Thoracic aorta (tissue), 2 donors: ENCODE data around the gene SMIM44. TPM values are rescaled to one million over a fixed set of nuclear protein-coding genes. Genes with fewer than 3 reads are reported as not detected.
A peak's percentile ranks its signal among the peaks of the same experiment; 100 is the strongest.

Source experiments
- ATAC-seq: fragments of 150-250 bp; one replicate; pipeline ENCODE4 v1.8.0; 2017; ENCODE audit warnings: low read depth; ENCODE audit not compliant: insufficient number of reproducible peaks, low FRiP score
- DNase-seq: peaks from one replicate; pipeline ENCODE4 v3.0.0-alpha.2; 2020; ENCODE audit warnings: low spot score
- H3K27ac ChIP-seq, 2 donors: fragments of 200-600 bp; sonication (generic); 1 replicate in 1 of 2; 2 replicates in 1 of 2; pipeline ENCODE4 v1.5.1; 2016; ENCODE audit warnings: mild to moderate bottlenecking in 2 of 2, moderate library complexity in 2 of 2
- H3K27me3 ChIP-seq: fragments of 200-600 bp; sonication (generic); replicated peaks from 2 replicates; pipeline ENCODE4 v1.6.0; 2016; ENCODE audit warnings: mild to moderate bottlenecking; ENCODE audit not compliant: insufficient read depth
- H3K36me3 ChIP-seq: fragments of 200-600 bp; sonication (generic); one replicate; pipeline ENCODE4 v1.5.1; 2016
- H3K4me1 ChIP-seq, 2 donors: fragments of 200-600 bp; sonication (generic); 1 replicate in 1 of 2; 2 replicates in 1 of 2; pipeline versions ENCODE4 v1.5.1 to v1.6.0; 2016; ENCODE audit warnings: low read depth in 2 of 2, mild to moderate bottlenecking in 1 of 2; ENCODE audit not compliant: control insufficient read depth in 1 of 2
- H3K4me3 ChIP-seq: fragments of 200-600 bp; sonication (generic); 2 replicates; pipeline ENCODE4 v1.5.1; 2016; ENCODE audit warnings: mild to moderate bottlenecking
- H3K9me3 ChIP-seq: fragments of 200-600 bp; sonication (generic); 2 replicates; pipeline ENCODE4 v1.5.1; 2016
- CTCF ChIP-seq: fragments of 200-600 bp; sonication (generic); IDR thresholded peaks from one replicate; pipeline ENCODE4 v1.5.1; 2019; ENCODE audit warnings: antibody characterized with exemption
- total RNA-seq, 2 donors: library from RNA; depleted of rRNA; stranded (reverse); fragments of >200 nt; gene quantifications; one replicate each; pipeline versions ENCODE4 v1.1.0 to v1.2.3, GENCODE V29; 2016

Gene SMIM44
- total RNA-seq, 2 donors from 2014 or later: not detected

DNA sequence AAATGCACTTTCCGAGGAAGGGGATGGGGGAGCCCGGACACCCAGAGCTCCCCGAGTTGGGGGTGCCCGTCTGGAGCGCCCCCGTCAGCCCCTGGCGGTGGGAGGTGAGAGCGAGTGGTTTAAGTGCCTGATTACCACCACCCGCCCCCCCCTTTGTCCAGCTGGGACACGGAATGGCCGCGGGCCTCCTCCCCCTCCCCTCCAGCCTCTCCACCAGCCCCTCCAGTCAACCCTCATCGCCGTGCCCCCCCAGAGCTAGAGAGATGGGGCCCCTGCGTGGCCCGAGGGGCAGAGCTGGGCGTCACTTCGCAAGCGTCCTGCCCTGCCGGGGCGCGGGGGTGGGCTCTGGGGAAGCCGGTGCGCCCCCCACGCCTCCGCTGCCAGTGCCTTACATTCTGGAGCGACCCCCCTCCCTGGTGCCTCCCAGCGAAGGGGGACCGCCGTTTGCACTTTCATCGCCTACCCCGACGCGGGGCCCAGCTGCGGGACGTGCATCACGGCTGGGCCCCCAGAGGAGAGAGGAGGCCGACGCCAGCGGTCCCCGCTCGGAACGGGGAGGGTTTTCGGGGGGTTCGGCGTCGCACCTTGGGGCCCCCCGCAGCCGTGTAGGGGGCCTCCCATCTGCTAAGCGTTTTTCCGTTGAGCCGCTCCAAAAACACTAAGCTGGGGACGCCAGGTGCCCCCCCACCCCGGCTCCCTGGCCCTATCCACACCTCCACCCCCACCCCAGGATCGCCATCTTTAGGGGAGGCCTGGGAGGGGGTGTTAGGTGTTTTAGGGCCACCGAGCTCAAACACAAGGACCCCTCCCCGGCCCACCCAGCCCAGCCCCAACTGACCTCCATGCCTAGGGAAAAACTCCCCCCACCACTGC is 19.3 kb downstream of the SMIM44 start:
- peaks cover 9% of the 10 kb centered on the region for H3K36me3 ChIP-seq

GRCh38 chr19:3462991-3463713 is 20.1 kb downstream of the SMIM44 start:
- no peak for ATAC-seq
- TF ChIP-seq CTCF: no peak
- peaks cover 45 to 83% of the 10 kb centered on the region in 2 donors for H3K4me1 ChIP-seq
- no peaks in the 10 kb centered on the region for H3K27me3 ChIP-seq
- peak overlapping the region; percentile 50 to 61 for H3K27ac ChIP-seq
- H3K9me3 ChIP-seq: no peaks in the 10 kb centered on the region
- H3K36me3 ChIP-seq: peaks cover 9% of the 10 kb centered on the region
- no peak for DNase-seq
- H3K4me3 ChIP-seq: no peak overlapping the region

More for the DNA sequence above, 19.3 kb downstream of the SMIM44 start:
- peak overlapping the region; percentile 41 to 44 for H3K27ac ChIP-seq
- H3K4me3 ChIP-seq: no peak overlapping the region
- no peak for DNase-seq
- no peaks in the 10 kb centered on the region for H3K27me3 ChIP-seq
- peaks cover 37 to 81% of the 10 kb centered on the region in 2 donors for H3K4me1 ChIP-seq
- no peaks in the 10 kb centered on the region for H3K9me3 ChIP-seq
- no peak for TF ChIP-seq CTCF
- ATAC-seq: no peak

DNA sequence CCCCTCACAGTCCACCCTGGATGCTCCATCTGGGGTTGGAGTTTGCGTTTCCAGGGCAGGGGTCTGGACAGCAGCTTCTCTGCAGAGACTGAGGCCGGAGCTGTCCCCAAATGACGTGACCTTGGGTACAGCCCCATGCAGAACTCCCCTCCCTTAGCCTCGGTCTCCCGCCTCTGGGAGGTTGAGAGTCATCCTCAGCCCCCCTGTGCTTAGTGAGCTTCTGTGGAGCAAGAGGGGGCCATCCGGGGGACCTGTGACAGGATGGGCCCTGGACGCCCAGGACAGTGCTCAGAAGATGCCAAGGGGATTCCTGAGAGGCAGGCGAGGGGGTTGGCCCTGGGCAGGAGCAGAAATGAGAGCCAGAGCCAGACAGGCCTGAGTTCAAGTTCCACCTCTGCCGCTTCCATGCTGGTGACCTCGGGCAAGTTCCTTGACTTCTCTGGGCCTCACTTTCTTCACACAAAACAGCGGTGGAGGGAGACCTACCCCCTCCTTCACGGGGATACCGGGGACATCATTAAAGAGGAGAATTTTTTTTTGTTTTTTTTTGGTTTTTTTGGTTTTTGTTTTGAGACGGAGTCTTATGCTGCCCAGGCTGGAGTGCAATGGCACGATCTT is 23.2 kb downstream of the SMIM44 start:
- peaks cover 27% of the 10 kb centered on the region for H3K36me3 ChIP-seq
- DNase-seq (no peak), ATAC-seq (peak; percentile 18)
- H3K9me3 ChIP-seq: no peaks in the 10 kb centered on the region
- H3K4me3 ChIP-seq: peak overlapping the region; percentile 36
- TF ChIP-seq CTCF: no peak
- H3K4me1 ChIP-seq: peaks cover 37 to 70% of the 10 kb centered on the region in 2 donors
- peak overlapping the region; percentile 94 to 98 for H3K27ac ChIP-seq
- H3K27me3 ChIP-seq: no peaks in the 10 kb centered on the region

GRCh38 chr19:3459089-3459881 is 24.0 kb downstream of the SMIM44 start:
- peaks cover 32 to 67% of the 10 kb centered on the region in 2 donors for H3K4me1 ChIP-seq
- no peaks in the 10 kb centered on the region for H3K27me3 ChIP-seq
- no peaks in the 10 kb centered on the region for H3K9me3 ChIP-seq
- peak overlapping the region; percentile 94 to 98 for H3K27ac ChIP-seq
- H3K36me3 ChIP-seq: peaks cover 35% of the 10 kb centered on the region
- ATAC-seq (peak; percentile 85), DNase-seq (peak; percentile 87)
- peak overlapping the region; percentile 50 for H3K4me3 ChIP-seq
- no peak for TF ChIP-seq CTCF
